ENCODE results near the gene PLXNA4.

The PLXNA4 gene

DNA sequence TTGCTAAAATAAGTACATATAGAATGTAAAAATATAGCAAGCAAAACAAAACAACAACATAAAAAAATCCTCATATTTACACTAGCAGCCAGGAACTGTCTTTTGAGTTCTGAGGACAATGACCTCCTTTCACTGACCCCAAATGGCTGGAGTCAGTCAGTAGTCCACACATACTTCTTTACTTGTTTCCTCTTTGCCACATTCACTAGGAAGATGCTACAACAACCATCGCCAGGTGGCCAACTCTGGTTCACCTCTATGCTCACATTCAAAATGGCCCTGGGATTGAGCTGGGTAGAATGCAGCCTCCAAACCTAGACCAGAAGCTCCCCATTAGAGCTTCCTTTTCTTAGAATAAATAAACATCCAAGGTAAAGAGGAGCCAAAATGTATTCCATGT is 356.2 kb downstream of the PLXNA4 start:
- no peaks in the 10 kb centered on the region for H3K36me3 ChIP-seq (replicated peaks)
- in situ Hi-C loops (cut with HindIII; ENCODE audit: low pct_ligation_motif_present, low sequenced_read_pairs): no loop called here
- no peak overlapping the region for H3K27ac ChIP-seq
- H3K4me3 ChIP-seq (ENCODE audit: low read depth, low read length): no peak overlapping the region
- TF ChIP-seq, protein P1, sequence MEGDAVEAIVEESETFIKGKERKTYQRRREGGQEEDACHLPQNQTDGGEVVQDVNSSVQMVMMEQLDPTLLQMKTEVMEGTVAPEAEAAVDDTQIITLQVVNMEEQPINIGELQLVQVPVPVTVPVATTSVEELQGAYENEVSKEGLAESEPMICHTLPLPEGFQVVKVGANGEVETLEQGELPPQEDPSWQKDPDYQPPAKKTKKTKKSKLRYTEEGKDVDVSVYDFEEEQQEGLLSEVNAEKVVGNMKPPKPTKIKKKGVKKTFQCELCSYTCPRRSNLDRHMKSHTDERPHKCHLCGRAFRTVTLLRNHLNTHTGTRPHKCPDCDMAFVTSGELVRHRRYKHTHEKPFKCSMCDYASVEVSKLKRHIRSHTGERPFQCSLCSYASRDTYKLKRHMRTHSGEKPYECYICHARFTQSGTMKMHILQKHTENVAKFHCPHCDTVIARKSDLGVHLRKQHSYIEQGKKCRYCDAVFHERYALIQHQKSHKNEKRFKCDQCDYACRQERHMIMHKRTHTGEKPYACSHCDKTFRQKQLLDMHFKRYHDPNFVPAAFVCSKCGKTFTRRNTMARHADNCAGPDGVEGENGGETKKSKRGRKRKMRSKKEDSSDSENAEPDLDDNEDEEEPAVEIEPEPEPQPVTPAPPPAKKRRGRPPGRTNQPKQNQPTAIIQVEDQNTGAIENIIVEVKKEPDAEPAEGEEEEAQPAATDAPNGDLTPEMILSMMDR (IDR thresholded peaks at IDR 0.05; ENCODE audit: low read depth, low read length, missing control alignments): no peak
- H3K27me3 ChIP-seq (replicated peaks): no peaks in the 10 kb centered on the region
- DNase-seq: no peak

DNA sequence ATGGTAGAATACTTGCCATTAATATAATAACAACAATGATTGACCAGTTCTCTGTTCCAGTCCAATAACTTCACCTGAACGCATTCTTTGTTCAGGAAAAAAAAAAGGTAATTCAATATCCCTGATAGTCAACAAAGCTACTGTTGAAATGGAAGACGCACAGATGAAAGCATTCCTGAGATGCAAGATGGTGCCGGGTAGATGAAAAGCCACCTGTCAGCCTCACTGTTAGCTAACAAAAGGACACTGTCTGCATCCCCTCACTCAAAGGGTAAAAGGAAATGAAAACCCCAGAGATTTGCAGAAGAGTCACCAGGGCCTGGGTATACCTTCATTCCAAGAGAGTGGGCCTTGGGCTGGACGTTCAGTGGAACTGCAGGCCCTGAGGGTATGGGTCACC is 357.4 kb downstream of the PLXNA4 start:
- H3K27me3 ChIP-seq (replicated peaks): no peaks in the 10 kb centered on the region
- in situ Hi-C loops (cut with HindIII; ENCODE audit: low pct_ligation_motif_present, low sequenced_read_pairs): no loop called here
- no peak overlapping the region for H3K27ac ChIP-seq
- TF ChIP-seq, protein P1 (IDR thresholded peaks at IDR 0.05; ENCODE audit: low read depth, low read length, missing control alignments): no peak
- no peaks in the 10 kb centered on the region for H3K36me3 ChIP-seq (replicated peaks)
- no peak for DNase-seq
- H3K4me3 ChIP-seq (ENCODE audit: low read depth, low read length): no peak overlapping the region

DNA sequence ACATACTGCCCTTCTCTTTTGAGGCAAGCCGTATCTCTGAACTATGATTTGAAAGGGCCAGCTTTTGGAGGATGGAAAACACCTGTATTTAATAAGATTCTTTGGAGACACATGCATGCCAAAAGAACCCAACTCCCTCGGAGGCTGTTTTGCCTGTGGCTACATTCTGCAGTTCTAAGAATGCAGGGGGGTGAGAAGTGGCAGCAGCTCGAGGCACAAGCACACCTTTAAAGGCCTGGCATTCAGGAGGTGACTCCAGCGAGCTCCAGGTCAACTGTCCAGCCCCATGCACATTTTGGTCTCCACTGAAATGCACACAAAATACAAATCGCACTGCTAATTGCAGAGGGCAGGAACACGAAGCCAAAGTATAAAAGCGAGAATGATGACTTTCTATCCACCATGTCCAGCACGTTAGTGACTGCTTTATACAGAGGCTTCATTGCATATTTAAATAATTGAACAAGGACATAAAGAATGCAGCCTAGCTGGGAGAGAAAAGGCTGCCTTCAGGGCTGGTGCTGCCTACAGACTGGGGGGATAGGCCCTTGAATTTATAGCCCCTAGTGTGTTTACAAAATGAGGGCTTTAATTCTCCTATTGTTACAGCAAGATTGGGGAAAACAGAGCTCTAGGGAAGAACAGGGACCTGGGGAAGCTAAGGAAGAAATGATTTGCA is 359.3 kb downstream of the PLXNA4 start:
- H3K4me3 ChIP-seq (ENCODE audit: low read depth, low read length): no peak overlapping the region
- no peak for DNase-seq
- no peaks in the 10 kb centered on the region for H3K36me3 ChIP-seq (replicated peaks)
- no peaks in the 10 kb centered on the region for H3K27me3 ChIP-seq (replicated peaks)
- in situ Hi-C loops (cut with HindIII; ENCODE audit: low pct_ligation_motif_present, low sequenced_read_pairs): no loop called here
- no peak overlapping the region for H3K27ac ChIP-seq
- TF ChIP-seq, protein P1 (IDR thresholded peaks at IDR 0.05; ENCODE audit: low read depth, low read length, missing control alignments): no peak

DNA sequence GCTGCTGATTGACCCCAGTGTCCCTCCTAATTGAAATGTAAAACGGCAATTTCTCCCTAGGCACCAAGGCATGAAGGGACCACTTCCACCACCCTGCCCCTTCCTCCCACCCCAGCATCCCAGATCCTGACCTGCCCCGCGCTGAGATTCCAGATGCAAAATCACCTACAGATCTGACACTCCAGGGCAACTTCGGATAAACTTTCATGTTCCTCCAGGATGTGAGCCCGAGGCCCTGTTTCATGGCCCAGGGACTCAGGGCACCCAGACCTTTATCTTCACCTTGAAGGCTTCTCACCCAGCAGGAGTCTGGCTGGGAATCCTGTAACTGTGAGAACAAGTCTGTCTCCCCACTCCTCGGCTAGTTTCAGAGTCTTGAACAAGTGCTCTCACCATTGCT is 361.8 kb downstream of the PLXNA4 start:
- Histone ChIP-seq H3K27ac (no peak overlapping the region), H3K27me3 (replicated peaks) (no peaks in the 10 kb centered on the region), H3K36me3 (replicated peaks) (no peaks in the 10 kb centered on the region), H3K4me3 (ENCODE audit: low read depth, low read length) (no peak overlapping the region)
- TF ChIP-seq, protein P1 (IDR thresholded peaks at IDR 0.05; ENCODE audit: low read depth, low read length, missing control alignments): no peak
- in situ Hi-C loops (cut with HindIII; ENCODE audit: low pct_ligation_motif_present, low sequenced_read_pairs): no loop called here
- DNase-seq: no peak

DNA sequence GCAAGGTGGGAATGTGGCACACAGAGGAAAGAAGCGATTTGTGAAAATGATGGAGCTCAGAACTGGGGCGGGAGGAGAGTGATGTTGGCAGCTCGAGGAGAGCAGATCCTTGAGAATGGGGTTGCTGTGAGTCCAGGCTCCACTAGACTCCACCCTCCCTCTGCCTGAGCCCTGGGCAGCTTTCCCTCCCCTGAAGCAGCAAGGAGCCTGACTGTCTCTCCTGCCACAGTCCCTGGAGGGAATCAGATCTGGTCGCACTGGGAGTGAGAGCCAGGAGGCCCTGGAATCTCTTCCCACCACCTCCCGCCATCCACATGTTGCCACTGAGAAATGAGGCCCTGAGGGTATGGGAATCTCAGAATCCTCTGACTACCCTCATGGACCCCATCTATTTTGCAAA is 362.7 kb downstream of the PLXNA4 start:
- TF ChIP-seq, protein P1 (IDR thresholded peaks at IDR 0.05; ENCODE audit: low read depth, low read length, missing control alignments): no peak
- no peaks in the 10 kb centered on the region for H3K27me3 ChIP-seq (replicated peaks)
- no peaks in the 10 kb centered on the region for H3K36me3 ChIP-seq (replicated peaks)
- no peak overlapping the region for H3K27ac ChIP-seq
- no peak overlapping the region for H3K4me3 ChIP-seq (ENCODE audit: low read depth, low read length)
- DNase-seq: no peak
- in situ Hi-C loops (cut with HindIII; ENCODE audit: low pct_ligation_motif_present, low sequenced_read_pairs): no loop called here

DNA sequence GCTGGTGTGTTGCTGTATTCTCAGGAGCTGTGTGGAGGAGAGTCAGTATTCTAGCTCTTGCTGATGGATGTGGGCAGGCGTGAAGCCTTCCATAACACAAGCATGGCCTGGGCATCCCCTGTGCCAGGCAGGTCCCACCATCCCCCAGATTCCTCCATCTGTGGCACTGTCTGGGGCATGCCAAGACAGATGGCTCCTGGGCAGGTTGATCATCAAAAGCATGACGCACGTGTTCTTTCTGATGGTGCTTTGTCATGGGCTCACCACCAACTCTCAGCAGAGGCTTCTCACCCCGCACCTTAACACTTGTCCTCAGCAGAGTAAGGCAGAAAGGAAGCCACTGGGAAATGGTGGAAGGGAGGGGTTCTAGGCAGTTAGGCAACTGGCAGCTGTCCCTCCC is 364.3 kb downstream of the PLXNA4 start:
- in situ Hi-C loops (cut with HindIII; ENCODE audit: low pct_ligation_motif_present, low sequenced_read_pairs): no loop called here
- H3K36me3 ChIP-seq (replicated peaks): no peaks in the 10 kb centered on the region
- H3K27me3 ChIP-seq (replicated peaks): no peaks in the 10 kb centered on the region
- no peak overlapping the region for H3K27ac ChIP-seq
- TF ChIP-seq, protein P1 (IDR thresholded peaks at IDR 0.05; ENCODE audit: low read depth, low read length, missing control alignments): no peak
- no peak overlapping the region for H3K4me3 ChIP-seq (ENCODE audit: low read depth, low read length)
- DNase-seq: no peak

Data from brain microvascular endothelial cell (primary cell).